Type B pancreatic cell (in vitro differentiated cells): Measurements from ENCODE around the gene AKAP10. TPM values are rescaled to one million over a fixed set of nuclear protein-coding genes. Genes with fewer than 3 reads are reported as not detected.
"Not testable (repeated sequence)": the region's sequence is repeated elsewhere in the genome, so short reads cannot be mapped to it uniquely, and the experiment has no call there.

Experiments used
- DNase-seq: peaks from one replicate; pipeline ENCODE4 v3.0.0; 2021; ENCODE audit warnings: mixed read lengths; ENCODE audit not compliant: unreplicated experiment; ENCODE audit errors: extremely low spot score
- H3K27ac Mint-ChIP-seq: 2 replicates; pipeline ENCODE4 v1.8.0; 2021; ENCODE audit warnings: mild to moderate bottlenecking, mixed read lengths
- H3K27me3 Mint-ChIP-seq: 2 replicates; pipeline ENCODE4 v1.8.0; 2021; ENCODE audit warnings: mixed read lengths
- H3K36me3 Mint-ChIP-seq: 2 replicates; pipeline ENCODE4 v1.8.0; 2021; ENCODE audit warnings: mixed read lengths
- H3K4me1 Mint-ChIP-seq: one replicate; pipeline ENCODE4 v1.8.0; 2021; ENCODE audit warnings: mixed read lengths; ENCODE audit not compliant: unreplicated experiment
- H3K4me3 Mint-ChIP-seq: 2 replicates; pipeline ENCODE4 v1.8.0; 2021; ENCODE audit warnings: mild to moderate bottlenecking, mixed read lengths
- H3K9me3 Mint-ChIP-seq: 2 replicates; pipeline ENCODE4 v1.8.0; 2021; ENCODE audit warnings: mixed read lengths
- CTCF ChIP-seq: fragments of 200-600 bp; sonication (generic); conservative IDR thresholded peaks from 2 replicates; pipeline ENCODE4 v1.5.0; 2021; ENCODE audit warnings: antibody characterized with exemption, mild to moderate bottlenecking
- total RNA-seq: library from RNA; stranded (reverse); gene quantifications from 2 replicates; pipeline ENCODE4 v1.2.1, GENCODE V29; 2021; ENCODE audit warnings: low replicate concordance

Gene AKAP10
- total RNA-seq, 1 donor from 2014 or later: 30.3 TPM

DNA sequence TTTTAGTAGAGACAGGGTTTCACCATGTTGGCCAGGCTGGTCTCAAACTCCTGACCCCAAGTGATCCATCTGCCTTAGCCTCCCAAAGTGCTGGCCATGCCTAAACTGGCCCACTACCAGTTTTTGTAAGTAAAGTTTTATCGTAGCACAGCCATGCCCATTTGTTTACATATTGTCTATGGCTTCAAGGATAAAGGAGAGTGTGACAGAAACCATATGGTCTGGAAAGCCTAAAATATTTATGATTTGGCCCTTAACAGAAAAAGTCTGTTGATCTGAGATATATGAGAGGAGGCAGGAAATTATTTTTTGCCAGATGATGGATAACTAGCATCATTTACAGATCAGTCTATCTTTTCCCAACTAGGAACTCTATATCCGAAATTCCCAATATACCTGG is 4.5 kb downstream of the AKAP10 start:
- no peak for TF ChIP-seq CTCF
- Mint-ChIP-seq H3K27ac (no peak overlapping the region), H3K4me3 (no peak overlapping the region), H3K36me3 (peaks cover 39% of the 10 kb centered on the region), H3K4me1 (peaks cover 17% of the 10 kb centered on the region), H3K9me3 (no peaks in the 10 kb centered on the region), H3K27me3 (no peaks in the 10 kb centered on the region)
- no peak for DNase-seq

DNA sequence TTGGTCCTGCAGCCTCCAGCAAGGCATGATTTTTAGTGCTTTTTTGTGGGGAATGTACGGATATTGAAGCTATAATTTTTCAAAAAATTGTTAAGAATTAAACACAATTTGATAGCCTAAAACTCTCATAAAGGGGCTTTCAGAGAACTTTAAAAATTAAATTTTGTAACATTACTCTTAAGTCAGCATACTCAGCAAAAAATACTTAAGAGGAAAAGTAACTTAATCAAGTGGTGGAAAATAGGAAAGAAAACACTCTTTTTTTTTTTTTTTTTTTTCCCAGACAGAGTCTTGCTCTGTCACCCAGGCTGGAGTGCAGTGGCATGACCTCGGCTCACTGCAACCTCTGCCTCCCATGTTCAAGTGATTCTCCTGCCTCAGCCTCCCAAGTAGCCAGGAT is 14.7 kb downstream of the AKAP10 start:
- H3K27ac Mint-ChIP-seq, H3K9me3 Mint-ChIP-seq, H3K4me3 Mint-ChIP-seq, H3K27me3 Mint-ChIP-seq, DNase-seq: not testable (repeated sequence)
- H3K36me3 Mint-ChIP-seq: peaks cover 22% of the 10 kb centered on the region
- peaks cover 10% of the 10 kb centered on the region for H3K4me1 Mint-ChIP-seq

- Mint-ChIP-seq H3K4me1 (peaks cover 6% of the 10 kb centered on the region), H3K9me3 (peaks cover 4% of the 10 kb centered on the region), H3K36me3 (peaks cover 33% of the 10 kb centered on the region), H3K27ac (peak overlapping the region; percentile 76), H3K27me3 (no peaks in the 10 kb centered on the region), H3K4me3 (peak overlapping the region; percentile 40)
- DNase-seq: no peak
- no peak for TF ChIP-seq CTCF
Measured at GRCh38 chr17:19958023-19958422, 19.6 kb downstream of the AKAP10 start.

DNA sequence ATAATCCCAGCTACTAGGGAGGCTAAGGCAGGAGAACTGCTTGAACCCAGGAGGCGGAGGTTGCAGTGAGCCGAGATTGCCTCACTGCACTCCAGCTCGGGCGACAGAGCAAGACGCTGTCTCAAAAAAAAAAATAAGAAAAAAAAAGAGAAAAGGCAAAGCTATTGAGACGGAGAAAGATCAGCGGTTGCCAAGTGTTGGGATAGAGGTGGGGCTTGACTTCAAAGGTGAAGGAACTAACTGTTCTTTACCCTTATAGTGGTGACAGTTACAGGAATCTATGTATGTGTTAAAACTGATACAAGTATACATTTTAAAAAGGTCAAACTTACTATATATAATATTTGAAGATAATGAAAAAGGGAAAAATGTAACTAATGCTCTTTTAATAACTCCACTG is 22.5 kb downstream of the AKAP10 start:
- TF ChIP-seq CTCF: no peak
- Mint-ChIP-seq H3K27me3 (no peaks in the 10 kb centered on the region), H3K4me3 (no peak overlapping the region), H3K4me1 (peaks cover 6% of the 10 kb centered on the region), H3K36me3 (peaks cover 38% of the 10 kb centered on the region), H3K9me3 (peaks cover 4% of the 10 kb centered on the region), H3K27ac (no peak overlapping the region)
- no peak for DNase-seq

- H3K27me3 Mint-ChIP-seq: not testable (repeated sequence)
- peaks cover 40% of the 10 kb centered on the region for H3K36me3 Mint-ChIP-seq
Measured at GRCh38 chr17:19951411-19951810, 26.2 kb downstream of the AKAP10 start.

DNA sequence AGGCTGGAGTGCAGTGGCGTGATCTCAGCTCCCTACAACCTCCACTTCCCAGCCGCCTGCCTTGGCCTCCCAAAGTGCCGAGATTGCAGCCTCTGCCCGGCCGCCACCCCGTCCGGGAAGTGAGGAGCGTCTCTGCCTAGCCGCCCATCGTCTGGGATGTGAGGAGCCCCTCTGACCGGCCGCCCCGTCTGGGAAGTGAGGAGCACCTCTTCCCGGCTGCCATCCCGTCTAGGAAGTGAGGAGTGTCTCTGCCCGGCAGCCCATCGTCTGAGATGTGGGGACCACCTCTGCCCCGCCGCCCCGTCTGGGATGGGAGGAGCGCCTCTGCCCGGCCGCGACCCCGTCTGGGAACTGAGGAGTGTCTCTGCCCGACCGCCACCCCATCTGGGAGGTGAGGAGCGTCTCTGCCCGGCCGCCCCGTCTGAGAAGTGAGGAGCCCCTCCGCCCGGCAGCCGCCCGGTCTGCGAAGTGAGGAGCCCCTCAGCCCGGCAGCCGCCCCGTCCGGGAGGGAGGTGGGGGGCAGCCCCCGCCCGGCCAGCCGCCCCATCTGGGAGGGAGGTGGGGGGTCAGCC is 26.9 kb downstream of the AKAP10 start:
- peaks cover 35% of the 10 kb centered on the region for H3K36me3 Mint-ChIP-seq
- not testable (repeated sequence) for H3K9me3 Mint-ChIP-seq, H3K27ac Mint-ChIP-seq, H3K4me1 Mint-ChIP-seq, H3K27me3 Mint-ChIP-seq, H3K4me3 Mint-ChIP-seq, DNase-seq

More at GRCh38 chr17:19951411-19951810, 26.2 kb downstream of the AKAP10 start:
- H3K27ac Mint-ChIP-seq, H3K4me3 Mint-ChIP-seq, H3K4me1 Mint-ChIP-seq, DNase-seq, H3K9me3 Mint-ChIP-seq: not testable (repeated sequence)

GRCh38 chr17:19948116-19948943 is 29.3 kb downstream of the AKAP10 start:
- Mint-ChIP-seq H3K4me3 (no peak overlapping the region), H3K9me3 (no peaks in the 10 kb centered on the region), H3K36me3 (peaks cover 35% of the 10 kb centered on the region), H3K27ac (no peak overlapping the region), H3K27me3 (no peaks in the 10 kb centered on the region), H3K4me1 (peaks cover 8% of the 10 kb centered on the region)
- peak; percentile 41 for TF ChIP-seq CTCF
- DNase-seq: no peak
